ENCODE results near the gene NDRG2. TPM values are rescaled to one million over a fixed set of nuclear protein-coding genes. Genes with fewer than 3 reads are reported as not detected.

The NDRG2 gene
- total RNA-seq, 1 experiment from 2014 or later: 0.82 TPM

- DNase-seq (ENCODE audit: unreplicated experiment): no peak
- peak overlapping the region; percentile 84 for H3K4me3 Mint-ChIP-seq (ENCODE audit: unreplicated experiment)
- intact Hi-C loops (cut with micrococcal nuclease): loop anchor here (1.0 to 10.0 kb wide), 6 partner anchors 16 to 647 kb away; no protein-coding TSS in a partner anchor
- H3K4me1 Mint-ChIP-seq (ENCODE audit: insufficient read depth, unreplicated experiment): peaks cover 16% of the 10 kb centered on the region
- peaks cover 8% of the 10 kb centered on the region for H3K27me3 Mint-ChIP-seq (ENCODE audit: insufficient read depth, unreplicated experiment)
- BruUV-seq (replicated peaks): no TSS peak
- no peak for TF ChIP-seq CTCF (IDR thresholded peaks at IDR 0.05; ENCODE audit: unreplicated experiment)
- peaks cover 4% of the 10 kb centered on the region for H3K36me3 Mint-ChIP-seq (ENCODE audit: insufficient read depth, unreplicated experiment)
- H3K9me3 Mint-ChIP-seq (ENCODE audit: unreplicated experiment): no peaks in the 10 kb centered on the region
- ChIA-PET POLR2A (interaction anchor here (0.6 to 2.6 kb wide), 9 partner anchors 11 to 510 kb away, joined by 3 to 19 read pairs (median 4); partner anchors contain the start of genes PIP4P1 and SLC39A2), CTCF (interaction anchor here (0.6 to 7.4 kb wide), 49 partner anchors 9 to 1458 kb away, joined by 3 to 147 read pairs (median 7); partner anchors contain the start of genes RNASE13, RNASE7 and SLC39A2)
- H3K27ac Mint-ChIP-seq (ENCODE audit: low read depth, unreplicated experiment): no peak overlapping the region
Observed at GRCh38 chr14:20971705-20972021, 53.2 kb downstream of the NDRG2 start.

DNA sequence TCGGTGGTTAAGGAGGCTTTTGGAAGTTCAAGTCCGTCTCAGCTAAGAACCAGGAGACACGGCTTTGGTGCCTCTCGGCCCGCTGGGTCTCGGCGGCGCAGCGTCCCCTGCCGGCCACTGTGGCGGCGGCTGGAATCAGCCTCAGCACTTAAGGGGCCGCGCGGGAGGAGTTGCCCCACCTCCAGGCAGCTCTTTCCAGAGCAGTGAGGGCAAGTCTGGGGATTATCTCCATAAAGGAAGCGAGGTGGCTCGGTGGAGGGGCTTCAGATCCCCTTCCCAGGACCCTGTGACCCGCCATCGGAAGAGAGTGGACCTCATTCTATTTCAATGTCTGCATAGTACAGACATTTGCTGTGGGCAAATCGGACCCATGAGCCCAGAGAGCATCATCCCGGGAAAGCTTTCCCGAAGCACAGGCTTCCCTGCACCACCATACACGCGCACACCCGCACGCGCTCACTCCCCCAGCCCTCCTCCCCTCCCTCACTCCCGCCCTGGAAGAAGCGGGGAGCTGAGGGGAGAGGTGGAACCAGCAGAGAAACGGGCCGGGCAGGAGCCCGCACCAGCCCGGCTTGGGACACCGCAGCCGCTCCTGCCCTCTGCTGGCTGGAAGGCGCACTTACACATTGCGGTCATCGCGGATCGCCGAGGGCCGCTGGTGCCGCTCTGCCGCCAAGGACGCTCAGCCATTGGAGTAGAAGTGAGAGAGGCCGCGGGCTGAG, 53.7 kb downstream of the NDRG2 start:
- intact Hi-C loops (cut with micrococcal nuclease): loop anchor here (1.0 to 10.0 kb wide), 6 partner anchors 16 to 646 kb away; no protein-coding TSS in a partner anchor
- H3K4me1 Mint-ChIP-seq (ENCODE audit: insufficient read depth, unreplicated experiment): peaks cover 16% of the 10 kb centered on the region
- no peaks in the 10 kb centered on the region for H3K9me3 Mint-ChIP-seq (ENCODE audit: unreplicated experiment)
- peak; percentile 75 for TF ChIP-seq CTCF (IDR thresholded peaks at IDR 0.05; ENCODE audit: unreplicated experiment)
- ChIA-PET POLR2A (interaction anchor here (0.6 to 2.6 kb wide), 10 partner anchors 10 to 516 kb away, joined by 3 to 19 read pairs (median 4); partner anchors contain the start of genes APEX1, PIP4P1 and SLC39A2), CTCF (interaction anchor here (0.5 to 7.4 kb wide), 80 partner anchors 9 to 1459 kb away, joined by 3 to 147 read pairs (median 5); partner anchors contain the start of genes RNASE13, RNASE4, RNASE7 and SLC39A2)
- peak overlapping the region; percentile 27 for H3K27ac Mint-ChIP-seq (ENCODE audit: low read depth, unreplicated experiment)
- H3K4me3 Mint-ChIP-seq (ENCODE audit: unreplicated experiment): peak overlapping the region; percentile 84
- H3K27me3 Mint-ChIP-seq (ENCODE audit: insufficient read depth, unreplicated experiment): peaks cover 8% of the 10 kb centered on the region
- peak; percentile 78 for DNase-seq (ENCODE audit: unreplicated experiment)
- no TSS peak for BruUV-seq (replicated peaks)
- H3K36me3 Mint-ChIP-seq (ENCODE audit: insufficient read depth, unreplicated experiment): peaks cover 4% of the 10 kb centered on the region

DNA sequence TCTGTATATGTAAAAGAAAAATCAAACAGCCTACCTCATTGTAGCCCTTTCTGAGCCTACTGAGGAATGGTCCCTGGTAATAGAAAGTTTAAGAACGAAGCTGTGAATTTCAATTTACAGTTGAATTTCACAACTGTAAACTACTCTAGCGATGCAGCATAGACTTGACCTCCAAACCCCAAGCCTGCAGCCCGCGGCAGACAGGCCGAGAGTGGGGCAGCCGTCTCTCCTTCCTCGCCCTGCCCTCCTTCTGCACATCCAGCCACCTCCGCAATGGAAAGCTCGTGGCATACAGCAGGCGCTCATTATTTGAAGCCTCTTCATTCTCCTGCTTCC, 54.2 kb downstream of the NDRG2 start:
- Mint-ChIP-seq H3K9me3 (ENCODE audit: unreplicated experiment) (no peaks in the 10 kb centered on the region), H3K36me3 (ENCODE audit: insufficient read depth, unreplicated experiment) (peaks cover 4% of the 10 kb centered on the region), H3K27me3 (ENCODE audit: insufficient read depth, unreplicated experiment) (peaks cover 8% of the 10 kb centered on the region), H3K4me1 (ENCODE audit: insufficient read depth, unreplicated experiment) (peaks cover 16% of the 10 kb centered on the region), H3K27ac (ENCODE audit: low read depth, unreplicated experiment) (peak overlapping the region; percentile 27), H3K4me3 (ENCODE audit: unreplicated experiment) (peak overlapping the region; percentile 84)
- intact Hi-C loops (cut with micrococcal nuclease): loop anchor here (2.0 to 10.0 kb wide), 3 partner anchors 70 to 646 kb away; no protein-coding TSS in a partner anchor
- ChIA-PET POLR2A (interaction anchor here (0.9 to 2.6 kb wide), 9 partner anchors 10 to 515 kb away, joined by 3 to 19 read pairs (median 4); partner anchors contain the start of genes APEX1, PIP4P1 and SLC39A2), CTCF (interaction anchor here (0.5 to 7.4 kb wide), 66 partner anchors 8 to 1100 kb away, joined by 3 to 147 read pairs (median 6); partner anchors contain the start of genes RNASE13, RNASE7 and SLC39A2)
- DNase-seq (ENCODE audit: unreplicated experiment): no peak
- BruUV-seq (replicated peaks): no TSS peak
- no peak for TF ChIP-seq CTCF (IDR thresholded peaks at IDR 0.05; ENCODE audit: unreplicated experiment)

- Mint-ChIP-seq H3K27ac (ENCODE audit: low read depth, unreplicated experiment) (no peak overlapping the region), H3K36me3 (ENCODE audit: insufficient read depth, unreplicated experiment) (peaks cover 4% of the 10 kb centered on the region), H3K27me3 (ENCODE audit: insufficient read depth, unreplicated experiment) (peaks cover 8% of the 10 kb centered on the region), H3K4me1 (ENCODE audit: insufficient read depth, unreplicated experiment) (peaks cover 16% of the 10 kb centered on the region), H3K4me3 (ENCODE audit: unreplicated experiment) (no peak overlapping the region), H3K9me3 (ENCODE audit: unreplicated experiment) (no peaks in the 10 kb centered on the region)
- peak; percentile 16 for DNase-seq (ENCODE audit: unreplicated experiment)
- CTCF ChIA-PET: interaction anchor here (0.6 to 7.4 kb wide), 14 partner anchors 9 to 284 kb away, joined by 3 to 147 read pairs (median 4); no protein-coding TSS in a partner anchor
- POLR2A ChIA-PET: no interaction called here
- no TSS peak for BruUV-seq (replicated peaks)
- intact Hi-C loops (cut with micrococcal nuclease): no loop called here
- no peak for TF ChIP-seq CTCF (IDR thresholded peaks at IDR 0.05; ENCODE audit: unreplicated experiment)
Observed at GRCh38 chr14:20969336-20969735, 55.5 kb downstream of the NDRG2 start.

Data from MCF 10A (cell line).